DMS153 treated with DMSO at 0.1 percent for 48 hours (cell line): Measurements from ENCODE around the gene ZFX.
A peak's percentile ranks its signal among the peaks of the same experiment; 100 is the strongest.
"Not testable (repeated sequence)": the region's sequence is repeated elsewhere in the genome, so short reads cannot be mapped to it uniquely, and the experiment has no call there.

ENCODE experiments used
- DNase-seq: peaks from one replicate; lab custom pipeline; 2025; ENCODE audit not compliant: unreplicated experiment; lab: John Stamatoyannopoulos, UW

The ZFX gene

DNA sequence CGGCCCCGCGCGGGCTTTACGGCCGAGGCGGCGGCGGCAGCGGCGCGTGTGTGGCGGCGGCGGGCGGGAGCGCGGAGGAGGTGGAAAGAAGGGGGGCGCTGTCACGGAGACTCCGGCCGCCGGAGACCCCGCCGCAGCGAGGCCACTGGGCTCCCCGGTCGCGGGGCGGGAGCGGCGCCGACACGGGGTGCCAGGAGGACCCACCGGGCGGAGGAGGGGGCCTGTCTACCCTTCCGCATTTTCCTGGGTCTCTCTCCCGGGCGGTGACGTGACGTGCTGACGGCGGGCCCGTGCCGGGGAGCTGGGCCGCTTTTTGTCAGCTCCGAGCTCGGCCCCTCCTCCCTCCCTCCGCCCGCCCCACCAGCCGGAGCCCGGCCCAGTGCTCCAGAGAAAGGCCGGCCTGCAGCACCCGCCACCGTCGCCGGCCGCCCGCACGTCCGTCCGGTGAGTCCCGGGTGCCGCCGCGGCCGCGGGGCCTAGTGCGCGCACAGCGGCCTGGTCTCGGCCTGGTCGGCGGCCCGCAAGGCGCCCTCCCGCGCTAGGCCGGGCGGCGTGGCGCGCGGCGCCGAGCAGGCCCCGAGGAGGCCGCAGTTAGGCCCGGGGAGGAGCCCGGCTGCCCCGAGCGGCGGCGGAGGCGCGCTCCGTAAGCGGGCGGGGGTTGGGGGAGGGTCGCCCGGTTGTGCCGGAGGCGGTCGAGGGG is at the start of gene ZFX:
Gene ZFX, plus strand, starts transcription at position 379 of the 700 bp plus-strand sequence. CDS start 23,014 bp downstream, outside the sequence.
- no peak for DNase-seq

DNA sequence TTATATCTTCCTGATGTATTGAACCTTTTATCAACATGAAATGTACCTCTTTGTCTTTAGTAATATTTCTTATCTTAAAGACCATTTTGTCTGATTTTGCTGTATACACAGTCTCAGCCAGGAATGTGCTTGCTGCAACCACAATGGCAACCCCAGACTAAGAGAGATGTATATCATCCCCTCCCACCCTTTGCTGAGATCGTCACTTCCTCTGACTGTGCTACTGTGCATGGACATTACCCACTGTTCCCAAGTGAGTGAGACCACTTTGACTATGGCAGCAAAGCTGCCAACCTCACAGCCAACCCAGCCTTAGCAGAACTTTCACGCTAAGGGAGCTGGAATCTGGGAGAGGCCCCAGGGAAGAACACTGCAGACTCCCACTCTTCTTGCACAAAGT is 48.8 kb upstream of the ZFX start:
- DNase-seq = no peak

DNA sequence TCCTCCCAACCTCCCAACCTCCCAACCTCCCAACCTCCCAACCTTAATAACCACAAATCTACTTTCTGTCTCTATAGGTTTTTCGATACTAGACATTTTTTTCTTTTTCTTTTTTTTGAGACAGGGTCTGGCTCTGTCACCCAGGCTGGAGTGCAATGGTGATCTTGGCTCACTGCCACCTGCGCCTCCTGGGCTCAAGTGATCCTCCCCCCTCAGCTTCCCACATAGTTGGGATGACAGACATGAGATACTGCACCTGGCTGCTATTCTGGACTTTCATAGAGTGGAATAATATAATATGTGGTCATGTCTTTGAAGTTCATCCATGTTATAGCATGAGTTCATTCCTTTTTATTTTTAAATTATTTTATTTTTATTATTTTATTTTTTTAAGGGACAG is 39.5 kb upstream of the ZFX start:
- DNase-seq = no peak

DNA sequence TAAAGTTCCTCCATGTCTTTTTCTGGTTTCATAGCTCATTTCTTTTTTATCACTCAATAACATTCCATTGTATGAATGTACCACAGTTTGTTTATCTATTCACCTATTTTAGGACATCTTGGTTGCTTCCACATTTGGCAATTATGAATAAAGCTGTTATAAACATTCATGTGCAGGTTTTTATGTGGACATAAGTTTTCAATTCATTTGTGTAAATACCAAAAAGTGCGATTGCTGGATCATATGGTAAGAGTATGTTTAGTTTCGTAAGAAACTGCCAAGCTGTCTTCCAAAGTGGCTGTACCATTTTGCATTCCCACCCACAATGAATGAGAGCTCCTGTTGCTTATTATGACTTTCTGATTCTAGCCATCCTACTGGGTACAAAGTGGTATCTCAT is 36.3 kb upstream of the ZFX start:
- DNase-seq = no peak

DNA sequence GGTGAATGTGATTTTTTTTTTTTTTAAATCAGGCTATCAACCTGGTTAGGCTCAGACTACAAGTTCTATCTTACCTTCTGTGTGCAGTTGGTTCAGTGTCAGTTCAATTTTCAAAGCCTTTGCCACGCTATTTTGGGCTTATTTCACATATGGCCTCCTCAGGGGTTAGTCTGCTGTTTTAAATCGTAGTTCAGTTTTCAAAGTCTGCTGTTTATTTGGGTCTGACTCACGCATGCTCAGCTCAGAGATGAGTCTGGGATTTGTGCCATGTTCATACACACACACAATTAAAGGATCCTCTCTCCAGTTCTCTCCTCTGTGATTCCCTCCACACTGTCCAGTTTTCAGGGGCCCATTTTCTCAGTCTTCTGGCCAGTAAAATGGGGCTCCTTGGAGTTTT is 32.3 kb upstream of the ZFX start:
- DNase-seq = no peak

DNA sequence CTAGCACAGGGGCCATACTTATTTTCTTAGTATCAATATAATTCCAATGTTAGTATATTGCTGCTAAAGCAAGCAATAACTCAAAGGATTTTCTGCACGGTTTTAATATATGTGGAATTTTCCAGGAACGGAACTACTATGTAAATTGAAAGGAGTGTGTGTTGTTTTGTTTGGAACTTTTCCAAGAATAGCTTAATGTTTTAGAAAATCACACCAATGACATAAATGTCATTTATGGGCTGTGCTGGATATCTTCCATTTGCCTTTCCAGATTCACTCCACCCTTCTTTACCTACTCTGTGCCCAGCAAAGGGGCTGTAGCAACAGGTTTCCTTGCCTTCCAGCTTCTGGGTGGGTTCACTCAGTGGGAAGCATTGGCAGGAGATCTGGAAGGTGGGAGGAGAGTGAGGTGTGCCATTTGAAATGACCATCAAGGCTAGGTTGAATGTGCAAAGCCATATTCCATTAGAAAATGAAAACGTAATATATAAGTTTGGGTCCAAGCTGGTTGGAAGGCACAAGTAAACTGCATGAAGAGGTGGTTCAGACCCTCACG is 25.2 kb upstream of the ZFX start:
- DNase-seq = no peak

DNA sequence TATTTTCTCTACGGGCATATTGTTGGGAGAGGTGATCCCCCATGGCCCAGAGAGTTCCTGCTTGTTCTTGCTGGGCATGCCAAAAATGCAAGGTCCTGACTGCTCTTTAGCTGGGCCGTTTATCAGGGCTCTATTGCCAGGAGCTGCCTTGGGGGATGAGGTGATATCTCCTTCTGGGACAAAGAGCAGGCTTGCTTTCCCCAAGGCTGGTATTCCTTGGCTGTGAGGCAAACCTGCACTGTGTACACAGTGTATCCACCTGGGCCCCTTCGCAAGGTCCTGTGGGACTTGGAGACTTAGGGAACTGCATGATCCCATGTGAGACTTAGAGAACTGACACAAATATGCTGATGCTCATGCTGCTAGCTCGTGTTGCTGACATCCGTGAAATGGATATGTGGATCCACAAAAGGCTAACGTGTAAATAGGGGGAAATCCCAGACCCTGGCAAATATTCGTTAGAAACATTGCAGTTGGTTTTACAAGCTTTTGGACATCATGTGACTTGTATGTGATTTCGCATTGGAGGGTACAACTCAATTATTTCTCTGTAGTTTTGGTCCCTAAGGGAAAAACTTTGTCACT is 24.4 kb upstream of the ZFX start:
- no peak for DNase-seq

DNA sequence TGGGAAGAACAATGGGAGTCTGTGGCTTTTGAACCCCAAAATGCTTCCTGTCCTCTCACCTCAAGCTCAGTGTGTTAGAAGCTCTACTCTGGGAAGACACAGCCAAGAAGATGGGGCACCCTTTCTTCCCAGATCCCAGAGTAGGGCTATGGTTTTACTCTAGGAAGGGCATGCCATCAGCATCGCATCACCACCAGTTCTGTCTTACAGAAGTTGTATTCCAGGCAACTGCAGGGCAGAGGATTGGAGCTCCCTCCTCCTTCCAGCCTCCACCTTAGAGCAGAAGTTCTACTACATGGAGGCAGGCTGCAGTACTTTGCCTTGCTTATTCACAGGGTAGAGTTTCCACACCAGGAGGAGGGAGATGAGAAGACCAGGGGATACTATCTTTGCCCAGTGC is 18.1 kb upstream of the ZFX start:
- no peak for DNase-seq

DNA sequence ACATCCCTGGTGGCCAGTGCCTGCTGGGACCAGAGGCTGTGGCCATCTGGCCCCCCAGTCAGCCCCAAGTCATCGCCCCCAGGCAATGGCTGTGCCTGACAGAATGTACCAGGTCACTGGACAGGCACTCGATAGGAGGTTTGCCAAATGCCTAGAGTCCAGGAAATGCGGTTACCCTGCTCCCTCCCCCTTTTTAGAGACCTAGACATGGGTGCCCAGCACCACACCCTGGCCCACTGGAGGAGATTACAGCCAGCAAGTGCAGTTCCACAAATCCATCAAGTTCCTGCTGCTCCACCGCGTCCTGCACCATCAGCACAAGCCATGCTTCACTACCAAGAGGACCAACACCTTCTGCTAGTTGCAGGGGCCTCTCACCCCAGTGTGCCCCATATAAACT is 16.2 kb upstream of the ZFX start:
- DNase-seq = no peak

DNA sequence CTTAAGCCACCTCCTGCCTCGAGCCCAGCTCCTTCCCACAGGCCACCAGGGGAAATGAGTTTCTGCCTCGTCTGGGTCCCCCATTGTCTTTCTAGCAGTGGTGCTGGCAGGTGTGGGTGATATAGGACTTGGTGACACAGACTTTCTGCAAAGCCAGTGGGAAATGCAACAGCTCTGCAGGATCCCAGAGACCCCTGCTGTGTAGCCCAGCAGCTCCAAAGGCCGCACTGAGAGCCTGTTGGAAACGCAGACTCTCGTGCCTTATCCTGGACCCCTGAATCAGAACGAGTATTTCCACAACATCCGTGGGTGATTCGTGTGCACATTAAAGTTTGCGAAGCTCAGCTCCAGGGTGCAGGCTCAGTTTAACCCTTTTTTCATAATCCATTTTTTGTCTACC is 13.8 kb upstream of the ZFX start:
- not testable (repeated sequence) for DNase-seq

DNA sequence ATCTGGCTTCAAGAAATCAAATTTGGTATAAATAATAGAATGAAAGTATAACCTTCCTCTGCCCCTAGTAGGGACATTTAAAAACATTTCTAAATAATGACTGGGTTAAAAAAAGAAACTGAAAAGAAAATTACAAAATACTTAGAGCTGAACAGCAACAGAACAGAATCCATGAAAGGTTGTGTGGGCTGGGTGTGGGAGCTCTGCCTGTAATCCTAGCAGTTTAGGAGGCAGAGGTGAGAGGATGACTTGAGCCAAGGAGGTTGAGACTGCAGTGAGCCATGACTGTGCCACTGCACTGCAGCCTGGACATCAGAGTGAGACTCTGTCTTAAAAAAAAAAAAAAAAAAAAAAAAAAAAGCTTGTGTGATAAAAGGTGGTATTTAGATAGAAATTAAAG is 12.3 kb upstream of the ZFX start:
- no peak for DNase-seq

DNA sequence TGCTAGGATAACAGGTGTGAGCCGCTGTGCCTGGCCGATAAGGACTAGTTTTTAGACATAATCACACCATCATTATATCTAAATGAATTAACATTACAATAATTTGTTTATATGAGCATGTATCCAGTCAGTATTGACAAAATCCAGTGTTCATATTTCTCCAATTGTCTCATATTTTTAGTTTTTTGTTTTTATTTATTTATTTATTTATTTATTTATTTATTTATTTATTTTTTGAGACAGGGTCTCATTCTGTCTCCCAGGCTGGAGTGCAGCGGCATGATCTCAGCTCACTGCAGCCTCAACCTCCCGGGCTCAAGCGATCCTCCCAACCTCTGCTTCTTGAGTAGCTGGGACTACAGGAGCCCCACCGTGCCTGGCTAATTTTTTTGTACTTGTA is 5.5 kb upstream of the ZFX start:
- DNase-seq = not testable (repeated sequence)

DNA sequence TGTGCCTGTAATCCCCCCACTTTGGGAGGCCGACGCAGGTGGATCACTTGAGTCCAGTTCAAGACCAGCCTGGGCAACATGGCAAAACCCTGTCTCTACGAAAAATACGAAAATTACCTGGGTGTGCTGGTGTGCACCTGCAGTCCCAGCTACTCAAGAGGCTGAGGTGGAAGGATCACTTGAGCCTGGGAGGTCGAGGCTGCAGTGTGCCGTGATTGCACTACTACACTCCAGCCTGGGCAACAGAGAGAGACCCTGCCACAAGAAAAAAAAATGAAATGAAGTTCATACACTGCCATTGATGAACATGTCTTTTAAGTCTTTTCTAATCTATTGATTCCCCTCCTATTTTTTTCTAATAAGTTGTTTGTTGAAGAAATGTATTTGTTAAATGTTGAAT is 5.0 kb upstream of the ZFX start:
- DNase-seq = no peak

DNA sequence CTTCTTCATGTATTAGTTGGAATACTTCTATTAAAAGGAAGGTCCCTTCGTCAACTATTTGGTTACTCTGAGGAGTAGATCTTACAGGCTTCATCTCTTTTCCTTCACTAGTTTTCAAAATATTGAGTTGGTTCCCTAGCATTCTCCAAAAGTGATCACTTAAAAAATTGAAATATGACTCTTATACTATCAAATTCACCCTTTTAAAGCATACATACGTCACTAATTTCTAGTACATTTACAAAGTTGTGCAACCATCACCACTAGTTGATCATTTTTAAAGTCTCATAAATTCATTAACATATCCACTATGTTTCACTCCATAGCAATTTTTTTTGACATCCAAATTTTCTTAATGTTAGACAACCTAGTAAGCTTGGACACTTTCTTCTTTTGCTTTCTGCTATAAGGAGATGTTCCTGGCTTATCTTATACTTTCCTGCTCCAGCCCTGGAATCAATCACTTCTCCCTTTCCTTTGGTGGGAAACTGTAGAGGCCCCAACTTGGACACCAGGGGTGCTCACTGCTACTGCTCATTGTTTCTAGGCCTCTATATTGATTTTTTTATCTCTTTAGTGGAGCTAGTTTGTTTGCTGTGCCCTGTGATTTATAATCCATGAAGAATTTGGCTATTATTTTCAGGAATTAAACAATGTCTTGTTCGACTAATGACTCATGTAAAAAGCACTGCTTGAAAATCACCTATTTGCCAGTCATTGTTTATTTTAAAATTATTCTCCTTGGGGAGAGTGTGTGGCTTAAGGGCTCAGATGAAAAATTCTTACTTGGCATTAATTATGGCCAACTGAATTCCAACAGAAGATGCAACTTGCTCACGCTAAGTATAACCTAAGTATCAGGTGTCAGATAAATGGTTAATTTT is 4.0 kb upstream of the ZFX start:
- DNase-seq = no peak

DNA sequence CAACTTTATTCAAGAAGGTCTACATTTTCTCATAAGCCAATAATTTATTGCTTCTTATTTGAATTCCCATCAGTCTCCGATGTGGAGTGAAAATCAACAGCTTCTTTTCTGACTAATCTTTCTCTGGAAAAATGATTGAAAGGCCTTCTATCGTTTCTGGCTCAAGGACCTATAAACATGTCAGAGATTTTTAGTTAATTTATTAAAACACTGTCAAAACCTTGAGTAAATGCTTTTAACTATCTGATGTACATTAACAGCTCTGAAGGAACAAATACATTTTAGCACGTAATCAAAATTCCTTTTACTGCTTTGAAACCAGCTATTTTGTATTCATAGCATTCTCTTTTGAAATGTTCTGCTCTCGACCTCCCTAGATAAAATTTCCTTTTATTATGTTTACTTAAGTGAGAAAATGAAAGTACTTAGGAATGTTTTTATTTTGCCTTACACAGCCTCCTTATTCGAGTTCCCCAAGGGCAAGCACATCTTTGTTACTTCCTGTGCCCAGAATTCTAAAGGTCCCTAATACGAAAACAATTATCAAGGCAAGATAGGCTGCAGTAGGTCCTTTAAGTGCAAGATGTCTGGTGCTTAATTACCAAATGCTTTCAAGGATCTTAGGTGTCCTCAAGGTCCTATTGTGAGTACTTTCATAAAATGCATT is 3.1 kb upstream of the ZFX start:
- no peak for DNase-seq

DNA sequence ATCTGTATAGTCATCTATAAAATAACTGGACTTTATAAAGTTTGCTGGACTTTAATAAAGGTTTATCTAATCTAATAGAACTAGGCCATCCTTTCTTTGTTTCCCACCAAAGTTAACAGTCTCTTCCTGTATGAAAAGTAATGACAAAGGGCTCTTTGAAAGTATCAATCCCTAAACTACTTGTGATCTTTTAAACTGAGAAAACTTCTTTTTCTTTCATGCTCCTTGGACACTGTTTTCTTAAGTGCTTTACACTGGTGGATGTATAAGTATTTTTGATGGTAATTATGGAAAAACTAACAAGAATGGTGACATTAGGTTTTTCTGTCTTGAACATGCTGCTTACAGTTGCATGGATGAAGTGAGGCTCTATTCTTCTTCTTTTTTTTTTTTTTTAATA is 2.4 kb upstream of the ZFX start:
- no peak for DNase-seq

DNA sequence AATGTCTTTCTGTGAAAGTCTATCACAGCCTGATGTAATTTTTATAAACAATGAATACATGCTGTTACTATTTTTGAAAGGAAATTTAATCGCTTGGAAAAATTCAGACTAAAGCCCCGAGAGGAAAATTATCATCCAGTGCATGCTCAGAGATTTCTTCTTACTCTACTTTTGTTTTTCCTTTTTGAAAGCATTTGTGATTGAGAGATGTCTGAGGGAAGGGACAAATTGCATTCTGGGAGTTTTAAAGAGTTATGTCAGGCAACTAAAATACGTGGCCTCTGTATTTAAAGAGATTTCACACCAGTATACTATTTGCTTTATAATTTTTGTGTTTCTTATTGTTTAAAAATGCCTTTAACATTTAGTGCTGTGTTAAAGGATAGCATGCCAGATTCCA is 1.4 kb upstream of the ZFX start:
- no peak for DNase-seq

DNA sequence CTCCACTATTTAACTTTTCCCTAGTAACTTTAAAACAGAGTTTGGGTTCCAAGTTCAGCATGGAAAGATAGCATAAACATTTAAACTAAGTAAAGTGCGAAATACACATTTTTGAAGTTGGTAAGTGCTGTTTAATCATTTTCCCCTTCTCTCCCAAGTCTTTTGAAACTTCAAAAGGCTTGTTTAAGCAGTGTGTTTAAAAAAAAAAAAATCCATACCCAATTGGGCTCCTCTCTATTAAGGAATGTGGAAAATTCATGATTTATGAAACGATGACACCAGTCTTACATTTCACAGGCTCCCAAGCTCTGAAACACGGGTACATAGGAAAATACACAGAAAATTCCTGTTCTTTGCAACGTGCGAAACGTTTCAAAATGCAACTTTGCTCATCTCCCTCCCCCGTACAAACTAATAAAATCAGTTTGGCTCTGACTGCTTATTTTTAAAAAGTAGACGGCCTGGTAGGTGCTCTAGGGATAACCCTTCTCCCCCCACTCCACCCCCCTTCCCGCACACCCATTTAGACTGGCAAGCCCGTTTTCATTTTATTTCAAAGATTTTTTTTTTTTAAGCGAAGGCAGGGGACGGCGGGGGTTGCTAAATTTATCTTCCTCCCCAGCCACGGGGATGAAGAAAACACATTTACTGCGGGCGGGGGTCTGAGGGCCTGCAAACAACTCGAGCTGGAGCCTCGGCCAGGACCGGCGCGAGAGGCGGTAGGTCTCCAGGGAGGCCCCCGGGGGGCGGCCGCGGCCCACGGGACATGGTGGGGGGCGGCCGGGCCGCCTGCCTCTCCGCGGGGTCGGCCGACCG is 786 bp upstream of the ZFX start:
- no peak for DNase-seq

DNA sequence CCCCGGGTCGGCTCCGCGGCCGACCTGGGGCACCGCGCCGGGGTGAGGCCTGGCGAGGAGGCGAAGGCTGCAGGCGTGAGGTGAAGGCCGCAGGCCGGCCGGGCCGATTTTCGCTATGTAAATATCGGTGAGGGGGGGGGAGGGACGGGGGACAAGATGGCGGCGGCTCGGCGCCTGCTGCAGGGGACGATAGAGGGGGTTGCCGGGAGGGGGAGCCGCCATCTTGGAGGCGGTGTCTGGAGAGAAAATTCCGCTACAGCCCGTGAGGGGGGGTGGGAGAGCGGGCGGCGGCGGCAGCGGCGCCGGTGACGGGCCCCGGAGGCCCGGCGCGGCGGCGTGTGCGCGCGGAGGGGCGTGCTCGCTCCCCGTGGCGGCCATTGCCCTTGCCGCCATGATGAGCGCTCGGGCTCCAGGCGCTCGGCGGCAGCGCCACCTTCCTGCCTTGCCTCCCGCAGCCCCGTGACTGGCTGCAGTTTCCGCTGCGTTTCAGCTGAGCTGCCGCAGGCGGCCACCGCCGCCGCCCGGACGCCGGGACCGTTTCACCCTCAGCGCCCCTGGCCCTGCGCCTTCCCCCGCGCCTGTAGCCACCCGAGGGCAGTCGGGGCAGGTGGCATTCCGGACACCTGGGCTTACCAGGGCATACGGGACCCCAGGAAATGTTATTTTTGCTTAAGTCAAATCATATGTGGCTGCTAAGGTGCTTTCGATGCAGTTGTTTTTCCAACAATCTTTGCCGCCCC is 692 bp downstream of the ZFX start:
- peak; percentile 46 for DNase-seq

DNA sequence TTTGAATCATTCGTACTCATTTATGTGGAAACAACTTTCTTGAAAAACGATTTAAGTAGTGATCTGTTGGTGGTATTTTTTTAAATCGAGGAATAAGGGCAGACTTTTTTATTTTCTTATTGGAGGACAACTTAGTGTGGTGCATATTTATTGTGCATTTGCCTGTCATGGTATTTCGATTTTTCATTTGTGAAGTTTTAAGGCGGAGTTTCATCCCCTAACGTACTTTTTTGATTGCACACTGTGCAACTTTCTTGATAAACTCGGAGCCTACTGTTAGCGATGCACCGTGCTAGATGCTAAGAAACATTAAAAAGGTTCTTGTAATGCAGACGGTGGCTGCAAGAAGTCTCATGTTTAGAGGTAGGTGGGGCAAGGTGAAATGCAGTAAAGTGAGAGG is 1.4 kb downstream of the ZFX start:
- no peak for DNase-seq
